ENCODE results near the gene HOXB6.

Gene HOXB6

DNA sequence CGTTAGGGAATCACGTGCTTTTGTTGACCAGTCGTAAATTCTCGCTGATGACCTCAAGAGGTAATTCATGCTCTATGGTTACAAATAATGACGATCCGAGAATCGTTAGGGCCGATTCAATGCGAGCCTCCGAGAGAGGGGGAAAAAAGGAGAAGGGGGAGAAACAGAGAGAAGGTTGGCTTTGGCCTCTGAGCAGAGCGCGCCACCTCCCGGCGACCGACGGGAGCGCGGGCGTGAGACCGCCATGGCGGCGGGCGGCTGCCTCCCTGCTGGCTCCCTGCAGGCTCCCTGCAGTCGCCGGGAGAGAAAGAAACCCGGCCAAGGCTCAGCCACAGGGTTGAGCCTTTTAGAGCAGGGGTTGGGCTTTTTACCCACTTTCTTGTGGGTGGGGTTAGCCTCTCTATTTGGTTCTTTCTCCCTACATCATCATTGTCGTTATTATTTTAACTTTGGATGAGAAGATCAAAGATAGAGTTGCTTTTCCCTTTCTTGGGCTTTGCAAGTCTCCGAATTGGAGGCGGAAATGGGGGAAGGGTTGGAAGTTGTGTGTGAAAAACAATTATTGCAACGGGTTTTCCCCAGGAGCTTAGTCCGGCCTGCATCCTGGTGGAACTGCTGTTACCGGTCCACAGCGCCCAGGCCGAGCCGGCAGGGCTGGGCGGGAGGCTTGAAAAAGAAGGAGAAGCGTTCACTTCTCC, 10.8 kb downstream of the HOXB6 start:
- DNase-seq, result peak; percentile 90

DNA sequence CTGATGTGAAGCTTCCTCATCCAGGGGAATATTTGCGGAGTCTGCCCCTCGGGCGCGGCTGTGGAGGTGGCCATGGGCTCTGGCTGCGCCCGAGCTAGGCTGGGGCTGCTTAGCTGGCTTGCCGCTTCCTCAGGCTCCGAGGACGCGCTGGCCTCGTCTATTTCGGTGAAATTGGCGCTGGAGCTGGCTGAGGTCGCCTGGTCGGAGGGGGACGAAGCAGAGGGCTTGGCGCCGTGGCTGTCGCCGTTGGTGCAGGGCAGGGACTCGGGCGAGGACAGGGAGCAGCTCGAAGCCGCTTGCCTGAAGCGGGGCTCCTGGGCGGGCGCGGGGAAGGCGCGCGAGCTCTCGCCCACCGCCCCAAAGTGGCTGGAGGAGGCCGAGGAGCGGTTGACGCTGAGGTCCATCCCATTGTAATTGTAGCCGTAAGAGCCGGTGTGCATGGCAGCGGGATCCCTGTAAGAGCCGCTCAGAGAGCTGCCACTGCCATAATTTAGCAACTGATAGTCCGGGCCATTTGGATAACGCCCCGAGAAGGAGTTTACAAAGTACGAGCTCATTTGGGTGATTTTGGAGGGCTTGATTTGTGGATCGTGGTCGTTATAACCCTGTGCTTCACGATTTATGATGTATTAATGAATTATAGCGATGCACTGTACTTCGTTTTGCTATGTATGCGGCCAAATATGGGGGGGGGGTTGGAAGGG, 11.5 kb downstream of the HOXB6 start, which contains the start of gene HOXB5:
Gene HOXB5 (minus strand): TSS at position 654 of the 704 bp plus-strand sequence. CDS start 97 bp downstream, at position 557.
- DNase-seq, result no peak

DNA sequence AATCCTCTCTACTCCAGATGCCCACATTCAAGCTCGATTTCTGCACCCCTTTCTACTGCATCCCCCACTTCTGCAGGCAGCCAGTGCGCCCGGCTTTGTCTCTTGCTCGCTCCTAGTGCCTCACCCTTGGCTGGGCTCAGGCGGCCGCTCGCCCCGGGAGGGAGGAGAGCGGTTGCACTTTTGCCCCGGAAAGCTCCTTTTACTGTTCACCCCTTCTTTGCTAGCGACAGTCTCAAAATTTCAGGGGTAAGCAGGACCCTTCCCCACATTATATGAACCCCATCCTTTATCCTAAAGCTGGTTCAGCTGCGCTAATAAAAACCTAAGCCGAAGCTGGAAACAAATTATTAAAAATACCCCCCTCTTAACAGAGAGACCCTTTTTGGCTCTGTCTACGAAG, 12.2 kb downstream of the HOXB6 start:
- no peak for DNase-seq

DNA sequence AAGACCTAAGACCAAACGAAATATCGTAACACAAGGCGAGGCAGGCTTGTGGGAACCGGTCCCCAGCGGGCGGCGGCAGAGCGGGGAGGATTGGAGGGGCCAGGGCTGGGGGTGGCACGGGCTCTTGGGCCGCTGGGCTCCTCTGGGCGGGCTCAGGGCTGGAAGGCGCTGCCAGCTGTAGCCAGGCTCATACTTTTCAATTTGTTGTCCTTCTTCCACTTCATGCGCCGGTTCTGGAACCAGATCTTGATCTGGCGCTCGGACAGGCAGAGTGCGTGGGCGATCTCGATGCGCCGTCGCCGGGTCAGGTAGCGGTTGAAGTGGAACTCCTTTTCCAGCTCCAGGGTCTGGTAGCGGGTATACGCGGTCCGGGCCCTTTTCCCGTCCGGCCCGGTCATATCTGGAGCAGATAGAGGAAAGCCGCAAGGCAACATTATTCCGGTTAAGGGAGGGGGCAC, 12.7 kb downstream of the HOXB6 start:
- DNase-seq, result no peak

DNA sequence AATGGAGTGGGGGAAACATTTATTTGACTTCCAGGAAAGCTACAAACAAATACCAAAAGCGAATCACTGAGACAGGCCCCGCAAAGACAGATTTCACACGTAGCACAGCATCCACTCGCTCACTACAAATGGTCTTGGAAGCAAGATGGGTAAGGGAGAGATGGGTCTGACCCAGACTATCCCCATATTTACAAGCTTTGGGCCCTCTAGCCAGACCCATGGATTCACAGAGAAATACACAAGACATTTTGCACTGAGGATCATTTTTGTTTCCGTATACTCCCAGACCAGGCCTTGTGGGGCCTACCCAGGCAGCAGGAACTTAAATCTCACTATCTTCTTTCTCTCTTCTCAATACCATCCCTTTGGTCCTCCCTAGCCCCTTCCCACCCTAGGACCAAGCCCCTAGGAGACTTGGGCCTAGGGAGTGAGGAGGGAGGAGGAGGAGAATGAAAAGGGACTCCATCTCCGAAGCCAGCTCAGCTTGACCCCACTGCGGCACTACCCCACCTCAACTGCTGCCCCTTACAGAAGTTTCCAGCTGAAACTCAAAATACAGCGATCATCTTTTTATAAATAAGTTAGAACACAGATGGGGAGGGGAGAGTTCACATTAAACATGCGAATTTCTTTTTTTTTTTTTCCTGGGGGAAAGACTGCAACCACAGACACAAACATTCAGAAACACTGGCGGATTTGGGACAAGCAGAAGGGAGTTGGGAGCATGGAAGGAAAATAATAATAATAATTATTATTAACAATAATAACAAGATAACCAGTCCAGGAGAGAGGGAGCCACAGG, 13.3 kb downstream of the HOXB6 start:
- no peak for DNase-seq

DNA sequence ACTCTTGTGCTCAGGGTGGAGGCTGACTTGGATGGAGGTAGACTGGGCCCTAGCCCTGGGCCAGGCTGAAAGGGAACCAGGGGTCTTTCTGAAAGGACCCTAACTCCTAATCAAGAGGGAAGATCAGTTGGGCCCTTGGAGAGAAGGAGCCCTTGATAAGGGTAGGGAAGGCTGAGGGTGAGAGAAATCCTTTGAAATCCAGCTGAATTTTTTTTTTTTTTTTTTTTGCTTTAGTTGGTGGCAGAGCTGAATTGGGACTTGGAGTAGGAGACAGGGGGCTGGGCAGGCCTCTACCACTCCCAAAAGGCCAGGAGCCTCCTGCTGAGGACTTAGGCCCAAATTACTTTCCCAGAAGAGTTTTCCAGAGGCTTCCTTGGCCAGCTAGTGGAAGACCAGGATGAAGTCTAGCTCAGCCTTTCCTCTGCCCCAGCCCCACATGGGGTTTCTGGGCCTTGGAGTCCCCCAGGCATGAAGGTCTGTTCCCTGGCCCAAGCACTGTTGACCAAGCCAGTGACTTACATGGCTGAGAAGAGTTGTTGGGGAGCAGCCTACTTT, 14.1 kb downstream of the HOXB6 start:
- DNase-seq, result no peak

DNA sequence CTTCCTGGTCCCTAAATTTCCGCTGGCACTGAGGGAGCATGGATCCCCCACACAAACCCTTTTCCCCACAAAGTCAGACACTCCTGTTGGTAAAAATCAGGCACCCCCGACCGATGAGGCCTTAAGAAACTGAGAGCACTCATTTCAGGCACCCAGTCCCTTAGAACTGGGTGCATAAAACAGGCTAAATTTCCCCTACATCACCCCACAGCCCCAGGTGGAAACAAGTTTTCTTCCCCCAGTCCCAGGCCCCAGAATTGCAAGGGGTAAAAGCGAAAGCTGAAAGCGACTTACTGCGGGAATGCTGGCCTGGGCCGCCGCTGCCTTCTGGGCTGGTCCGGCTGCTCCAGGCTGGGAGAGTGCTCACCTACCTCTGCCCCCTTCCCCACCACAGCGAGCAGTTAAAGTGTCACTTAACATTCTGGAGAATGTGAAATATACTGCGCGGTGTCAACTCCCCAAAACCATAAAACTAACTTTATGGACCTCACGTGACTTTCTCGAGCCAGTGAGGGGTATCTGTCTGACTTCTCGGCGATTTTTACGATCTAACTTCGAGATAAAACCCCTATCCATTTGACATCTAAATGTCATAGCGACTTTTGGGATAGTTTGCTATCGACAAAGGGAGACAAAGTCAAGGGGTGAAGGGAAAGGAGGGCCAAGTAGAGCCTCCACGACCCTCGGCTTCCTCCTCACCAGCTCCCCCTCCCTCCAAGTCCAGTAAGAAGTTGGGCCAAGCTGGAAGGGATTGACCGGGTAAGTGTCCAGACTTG, 14.8 kb downstream of the HOXB6 start, which contains the start of gene HOXB3:
Gene HOXB3 (minus strand): TSS at position 411 of the 776 bp plus-strand sequence. CDS start 37,767 bp downstream, outside the sequence.
- DNase-seq, result no peak

DNA sequence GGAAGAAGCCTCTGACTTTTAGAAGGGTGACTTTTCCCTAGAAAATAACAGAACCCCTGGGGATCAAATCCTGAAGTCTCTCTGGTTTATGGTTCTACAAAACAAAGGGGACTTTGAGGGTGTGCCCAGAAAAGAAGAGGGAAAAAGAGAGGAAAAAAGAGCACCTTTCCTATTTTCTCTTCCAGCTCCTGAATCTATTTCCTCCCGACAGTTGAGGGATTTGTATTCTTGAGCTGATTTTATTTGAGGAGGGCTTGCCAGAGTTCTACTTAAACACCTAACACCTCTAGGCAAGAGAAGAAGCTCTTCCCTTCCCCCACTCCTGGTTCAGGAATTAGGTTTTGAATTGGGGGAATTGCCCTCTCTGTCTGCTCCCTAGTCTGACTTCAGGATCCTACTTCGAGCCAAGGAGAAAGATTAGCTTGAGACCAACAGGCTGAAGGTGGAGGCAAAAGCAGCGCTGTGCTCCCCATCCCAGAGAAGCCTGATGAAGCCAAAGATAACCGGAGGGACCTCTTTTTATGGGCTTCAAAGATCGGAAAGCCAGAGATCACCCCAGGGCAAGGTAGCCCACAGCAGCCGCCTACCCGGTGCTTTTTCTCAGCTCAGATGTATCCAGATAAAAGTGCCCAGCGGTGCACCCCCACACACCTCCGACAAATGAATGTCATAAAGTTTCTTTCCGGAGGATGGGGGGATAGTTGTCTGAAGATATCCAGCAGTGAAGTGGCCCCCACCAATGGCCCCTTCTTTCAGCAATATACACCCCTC, 15.5 kb downstream of the HOXB6 start:
- DNase-seq, result no peak

DNA sequence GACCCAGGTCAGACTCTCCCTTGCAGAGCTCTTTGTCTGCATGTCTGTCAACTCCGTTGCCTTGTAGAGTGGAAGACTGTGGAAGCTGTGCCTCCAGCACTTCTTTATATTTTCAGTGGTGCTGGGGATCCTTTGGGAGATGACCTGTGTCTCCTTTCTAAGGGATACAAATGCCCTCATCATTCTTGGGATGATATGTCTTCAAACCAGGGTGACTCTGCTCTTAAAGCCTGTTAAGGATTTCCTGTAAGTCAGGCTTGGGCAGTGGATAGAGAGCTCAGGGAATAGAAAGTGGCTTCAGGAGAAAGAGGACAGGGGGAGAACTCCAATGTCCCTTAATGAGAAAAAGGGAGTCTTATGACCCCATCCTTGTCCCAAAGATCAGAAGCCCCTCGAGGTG, 16.3 kb downstream of the HOXB6 start:
- DNase-seq, result no peak

DNA sequence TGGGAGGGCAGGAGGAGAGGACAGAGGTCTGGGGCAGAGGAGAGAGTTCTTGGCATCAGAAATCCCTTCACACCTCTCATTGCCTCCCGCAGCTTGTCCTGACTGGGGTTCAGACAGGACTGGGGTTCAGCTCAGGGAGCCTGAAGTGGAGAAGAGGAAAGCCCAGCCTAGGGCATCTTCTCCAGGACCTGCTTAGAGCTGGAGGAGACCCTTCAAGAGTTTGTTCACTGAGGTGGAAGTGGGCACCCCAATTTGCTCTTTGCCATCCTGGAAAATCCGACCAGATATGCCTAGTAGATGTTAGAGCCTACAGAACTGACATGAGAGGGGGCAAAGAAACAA, 16.7 kb downstream of the HOXB6 start:
- DNase-seq, result no peak

DNA sequence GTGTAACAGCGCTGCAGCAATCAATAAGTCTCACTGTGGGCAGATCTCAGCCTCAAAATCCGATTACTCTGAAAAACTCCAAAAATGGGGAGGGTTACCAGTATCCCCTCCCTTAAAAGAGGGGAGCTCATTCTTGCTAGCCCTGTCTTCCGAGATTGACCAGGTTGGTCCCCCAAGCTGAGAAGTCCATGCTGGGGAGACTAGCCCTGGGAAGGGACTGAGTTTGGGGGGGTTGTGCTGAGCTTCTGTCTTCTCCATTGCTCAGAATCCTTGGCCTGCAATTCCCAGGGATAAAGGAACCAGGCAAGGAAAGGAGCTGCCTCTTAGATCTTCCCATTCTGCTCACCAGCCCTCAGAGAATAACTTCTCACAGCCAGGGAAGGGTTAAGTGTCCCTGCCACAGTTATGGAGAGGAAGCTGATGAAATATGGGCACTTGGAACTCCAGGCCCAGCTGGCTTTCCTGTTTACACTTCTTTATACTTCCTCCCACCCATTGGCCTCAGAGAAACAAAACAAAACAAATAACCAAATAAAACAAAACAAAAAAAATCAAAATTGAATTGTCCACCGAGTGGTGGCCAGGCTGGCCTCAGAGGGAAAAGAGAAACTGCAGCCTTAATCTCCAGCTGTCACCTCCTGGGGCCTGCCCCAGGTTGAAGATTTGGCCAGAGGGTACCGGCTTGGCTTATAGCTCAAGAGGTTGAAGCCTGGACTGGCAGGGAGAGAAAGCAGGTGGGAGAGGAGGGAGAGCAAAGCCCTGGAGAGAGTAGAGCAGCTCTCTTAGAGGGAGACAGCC, 17.3 kb downstream of the HOXB6 start:
- DNase-seq, result no peak

DNA sequence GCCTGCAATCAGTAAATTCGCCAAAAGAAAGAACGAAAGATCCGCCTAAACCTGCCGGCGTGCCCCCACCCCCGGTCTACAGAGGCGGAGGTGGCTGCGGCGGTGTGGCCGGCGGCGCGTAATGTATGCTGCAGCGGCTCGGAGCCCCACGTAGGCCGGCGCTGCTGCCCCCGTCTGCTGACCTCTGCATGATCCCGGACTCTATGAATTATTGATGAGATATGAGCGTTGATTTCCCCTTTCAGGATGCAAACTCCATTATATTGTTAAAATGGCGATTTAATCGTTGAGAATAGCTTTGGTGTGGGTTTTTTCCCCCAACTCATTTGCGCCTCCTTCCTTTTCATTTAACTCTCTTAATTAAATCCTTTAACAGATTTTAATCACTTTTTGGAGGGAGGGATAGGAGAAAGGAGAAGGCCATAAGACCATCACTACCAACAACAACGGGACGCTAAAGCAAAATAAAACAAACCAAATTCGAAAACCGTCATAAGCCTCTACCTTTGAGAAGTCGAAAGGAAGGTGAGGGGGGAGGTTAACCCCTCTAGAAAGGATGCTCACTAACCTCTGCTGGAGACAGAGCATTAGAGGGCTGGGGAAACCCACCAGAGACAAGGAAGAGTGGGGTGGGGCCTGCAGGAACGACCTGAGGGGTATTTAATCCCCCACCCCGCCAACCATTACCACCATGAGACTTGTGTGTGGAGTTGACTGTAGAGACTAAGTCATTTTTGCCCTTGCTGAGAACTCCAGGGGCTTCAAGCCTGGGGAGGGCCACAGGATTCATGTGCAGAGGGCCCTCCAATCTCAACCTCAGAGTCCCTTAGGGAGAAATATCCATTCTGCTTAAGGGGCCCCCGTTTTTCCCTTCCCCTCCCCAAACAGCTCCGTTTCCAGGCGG, 18.2 kb downstream of the HOXB6 start:
- no peak for DNase-seq

DNA sequence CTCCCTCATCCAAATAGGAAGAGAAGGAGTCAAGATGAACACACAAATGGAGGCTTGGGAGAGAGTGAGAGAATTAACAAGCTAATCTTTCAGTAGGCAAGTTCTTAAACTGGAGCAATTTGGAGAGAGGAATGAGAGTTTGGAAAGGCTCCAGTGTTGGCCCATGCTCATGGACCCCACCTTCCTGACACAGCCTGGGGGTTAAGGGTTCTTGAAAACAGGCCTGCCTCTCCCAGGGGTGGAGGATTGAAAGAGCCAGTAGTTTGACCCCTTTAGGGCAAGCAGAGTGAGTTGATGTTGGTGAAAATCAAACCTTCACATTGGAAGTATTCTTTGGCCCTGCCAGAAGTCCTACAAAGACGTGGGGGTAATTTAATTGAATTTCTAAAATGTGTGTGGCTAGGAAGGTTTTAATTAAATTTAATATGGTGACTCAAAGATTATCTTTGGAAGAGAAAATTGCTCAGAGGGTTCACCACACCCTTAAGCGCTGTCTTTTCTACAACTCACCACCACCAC, 20.5 kb downstream of the HOXB6 start:
- DNase-seq, result no peak

DNA sequence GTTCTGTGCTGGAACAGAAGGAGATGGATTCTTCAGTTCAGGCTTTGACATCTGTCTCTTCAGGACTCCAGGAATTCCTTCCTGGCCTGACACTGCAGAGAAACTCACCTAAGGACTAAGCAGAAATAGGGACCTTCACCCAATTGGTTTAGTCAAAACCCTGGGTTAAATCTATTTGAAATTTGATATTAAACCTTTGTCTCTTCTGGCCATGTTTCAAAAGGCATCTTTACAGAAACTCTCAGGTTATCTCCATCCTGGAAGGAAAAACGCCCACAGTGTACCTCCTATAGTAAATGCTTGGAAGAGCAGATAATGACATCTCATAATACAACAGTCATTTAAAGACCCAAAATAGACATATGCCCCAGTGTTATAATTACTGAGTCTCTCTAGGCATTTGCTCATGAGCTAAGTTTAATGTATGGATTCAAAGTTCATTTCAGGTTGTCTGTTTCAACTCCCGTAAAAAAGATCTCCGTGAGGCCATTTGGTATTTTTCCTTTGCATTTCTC, 21.0 kb downstream of the HOXB6 start:
- DNase-seq, result no peak

DNA sequence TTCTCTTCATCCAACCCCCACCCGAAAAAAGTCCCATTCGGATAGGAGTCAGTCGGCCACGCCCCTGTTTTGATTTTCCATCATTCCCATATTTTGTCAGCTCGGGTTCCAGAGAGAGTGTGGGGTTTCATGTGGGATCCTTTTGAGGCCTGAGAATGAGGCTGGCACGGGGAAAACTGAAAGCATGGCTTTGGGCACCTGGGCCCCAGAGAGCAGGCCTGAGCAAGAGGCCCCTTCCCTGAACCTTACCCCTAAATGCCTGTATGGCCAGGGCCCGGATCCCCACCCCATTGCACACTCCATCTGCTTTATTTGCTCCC, 22.1 kb downstream of the HOXB6 start:
- DNase-seq, result no peak

DNA sequence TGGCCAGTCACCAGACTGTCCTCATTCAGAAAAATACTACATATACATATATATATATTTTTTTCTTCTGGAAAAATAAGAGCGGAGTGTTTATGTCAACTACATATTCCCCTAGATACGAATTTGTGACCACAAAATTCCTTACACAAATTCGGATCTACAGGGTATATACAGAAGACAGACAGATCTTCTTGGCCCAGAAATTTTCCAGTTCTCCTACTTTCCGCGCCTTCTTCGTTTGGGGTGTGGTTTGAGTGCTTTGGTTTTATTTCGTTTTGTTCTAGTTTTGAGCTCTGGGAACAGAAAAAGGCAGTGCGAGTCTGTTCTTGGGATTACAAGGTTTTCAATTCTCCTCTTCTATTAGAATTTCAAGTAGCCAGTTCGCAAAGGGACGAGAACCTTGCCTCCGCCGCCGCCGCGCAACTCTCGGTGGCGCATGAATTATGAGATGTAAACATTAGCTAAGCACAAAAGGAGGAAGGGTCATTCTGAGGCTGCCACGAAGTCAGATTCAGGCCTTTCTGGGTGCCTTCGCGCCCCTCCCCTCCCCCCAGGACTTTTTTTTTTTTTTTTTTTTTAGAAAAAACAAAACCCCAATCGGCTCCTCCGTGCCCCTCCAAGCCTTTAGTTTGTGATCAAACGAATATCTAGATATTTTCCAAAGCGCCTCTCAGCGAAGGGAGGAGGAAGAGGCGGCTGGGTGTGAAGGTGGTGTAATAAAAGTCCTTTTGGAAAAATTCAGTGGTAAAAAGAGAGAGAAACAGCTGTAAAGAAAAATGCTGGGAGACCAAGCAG, 24.8 kb downstream of the HOXB6 start:
- no peak for DNase-seq

DNA sequence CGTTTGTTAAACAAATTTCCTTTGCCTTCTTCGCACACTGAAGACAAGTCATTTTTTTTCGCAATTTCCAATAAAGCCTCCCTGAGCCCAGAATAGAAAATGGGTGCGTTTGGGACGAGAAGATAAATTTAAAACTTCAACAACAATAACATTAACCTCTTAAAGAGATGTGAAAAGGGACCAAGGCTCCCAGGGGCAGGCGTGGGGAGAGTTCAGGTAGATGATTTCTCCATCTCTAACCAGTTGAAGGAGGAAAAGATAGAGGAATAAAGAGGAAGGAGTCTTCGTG, 25.4 kb downstream of the HOXB6 start:
- no peak for DNase-seq

DNA sequence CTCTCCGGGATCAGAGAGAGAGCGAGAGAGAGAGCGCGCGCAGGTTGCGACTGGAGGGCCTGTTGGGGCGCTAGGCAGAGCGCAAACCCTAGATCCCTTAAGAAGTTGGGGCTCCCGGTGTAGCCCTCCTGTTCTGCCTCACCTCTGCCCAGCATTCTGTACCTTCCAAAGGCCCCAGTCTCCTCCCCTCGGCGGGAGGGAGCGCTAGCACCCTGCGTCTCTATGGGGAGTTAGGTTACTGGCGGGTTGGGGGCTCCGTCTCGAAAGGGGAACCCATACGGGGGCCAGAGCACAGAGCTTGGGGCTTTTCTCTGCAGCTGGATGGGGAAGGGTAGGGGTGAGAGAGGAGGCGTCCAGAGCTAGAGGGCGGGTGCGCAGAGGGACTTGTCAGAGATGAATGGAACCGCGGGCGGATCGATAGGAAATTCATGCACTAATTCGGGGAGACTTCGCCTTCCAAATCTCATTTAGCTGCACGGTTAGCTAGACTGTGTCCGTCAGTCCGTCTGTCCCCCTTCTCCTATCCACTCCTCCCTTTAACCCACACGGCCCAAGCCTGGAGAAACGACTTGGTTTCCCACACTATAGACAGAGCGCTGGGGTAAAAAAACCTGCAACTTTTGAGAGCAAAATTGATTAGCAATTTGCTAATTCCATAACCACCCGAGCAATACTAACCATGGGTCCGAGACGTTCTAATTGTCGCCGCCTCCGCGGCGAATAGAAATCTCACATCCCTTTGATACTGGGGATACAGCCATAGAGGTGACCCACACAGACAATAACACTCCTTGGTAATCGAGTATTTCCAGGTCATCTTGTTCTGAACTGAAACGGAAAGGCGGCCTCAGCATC, 25.9 kb downstream of the HOXB6 start:
- DNase-seq, result no peak
